GM12875 (cell line): ENCODE results near the gene ADAT1.

ENCODE experiments used
- H3K4me3 ChIP-seq: one replicate; pipeline ENCODE4 v1.5.1; 2011; ENCODE audit warnings: low read depth, low read length, control low read depth
- TF ChIP-seq, protein P1 (sequence below): IDR thresholded peaks from 2 replicates; pipeline ENCODE4 v1.5.1; 2011; ENCODE audit warnings: low read depth, mild to moderate bottlenecking, control low read depth, inconsistent platforms, low read length, moderate library complexity, borderline replicate concordance; ENCODE audit not compliant: insufficient read depth

ADAT1 gene

DNA sequence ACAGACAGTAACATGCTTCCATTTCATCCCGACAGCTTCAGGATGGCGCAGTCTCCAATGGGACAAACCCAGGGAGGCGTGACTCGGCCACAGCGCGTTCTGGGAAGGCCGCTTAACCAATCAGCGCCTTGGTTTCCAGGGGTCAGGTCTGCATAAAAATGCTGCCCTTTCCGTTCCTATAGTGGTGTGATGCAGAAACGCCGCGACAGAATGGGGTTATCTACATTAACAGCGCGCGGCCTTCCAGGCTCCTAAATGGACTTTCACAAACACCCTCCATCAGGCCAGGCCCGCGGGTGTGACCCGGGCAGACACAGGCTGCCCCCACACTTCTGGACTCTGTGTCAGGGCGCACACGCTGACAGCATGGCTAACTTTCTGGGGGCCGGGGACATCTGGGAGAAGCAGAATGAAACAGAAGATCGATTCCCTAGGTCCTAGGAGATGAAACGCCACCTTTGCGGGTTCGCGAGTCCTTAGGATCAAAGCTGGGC, 67.8 kb downstream of the ADAT1 start:
- TF ChIP-seq, protein P1, sequence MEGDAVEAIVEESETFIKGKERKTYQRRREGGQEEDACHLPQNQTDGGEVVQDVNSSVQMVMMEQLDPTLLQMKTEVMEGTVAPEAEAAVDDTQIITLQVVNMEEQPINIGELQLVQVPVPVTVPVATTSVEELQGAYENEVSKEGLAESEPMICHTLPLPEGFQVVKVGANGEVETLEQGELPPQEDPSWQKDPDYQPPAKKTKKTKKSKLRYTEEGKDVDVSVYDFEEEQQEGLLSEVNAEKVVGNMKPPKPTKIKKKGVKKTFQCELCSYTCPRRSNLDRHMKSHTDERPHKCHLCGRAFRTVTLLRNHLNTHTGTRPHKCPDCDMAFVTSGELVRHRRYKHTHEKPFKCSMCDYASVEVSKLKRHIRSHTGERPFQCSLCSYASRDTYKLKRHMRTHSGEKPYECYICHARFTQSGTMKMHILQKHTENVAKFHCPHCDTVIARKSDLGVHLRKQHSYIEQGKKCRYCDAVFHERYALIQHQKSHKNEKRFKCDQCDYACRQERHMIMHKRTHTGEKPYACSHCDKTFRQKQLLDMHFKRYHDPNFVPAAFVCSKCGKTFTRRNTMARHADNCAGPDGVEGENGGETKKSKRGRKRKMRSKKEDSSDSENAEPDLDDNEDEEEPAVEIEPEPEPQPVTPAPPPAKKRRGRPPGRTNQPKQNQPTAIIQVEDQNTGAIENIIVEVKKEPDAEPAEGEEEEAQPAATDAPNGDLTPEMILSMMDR: no peak
- H3K4me3 ChIP-seq: peak overlapping the region; percentile 72

DNA sequence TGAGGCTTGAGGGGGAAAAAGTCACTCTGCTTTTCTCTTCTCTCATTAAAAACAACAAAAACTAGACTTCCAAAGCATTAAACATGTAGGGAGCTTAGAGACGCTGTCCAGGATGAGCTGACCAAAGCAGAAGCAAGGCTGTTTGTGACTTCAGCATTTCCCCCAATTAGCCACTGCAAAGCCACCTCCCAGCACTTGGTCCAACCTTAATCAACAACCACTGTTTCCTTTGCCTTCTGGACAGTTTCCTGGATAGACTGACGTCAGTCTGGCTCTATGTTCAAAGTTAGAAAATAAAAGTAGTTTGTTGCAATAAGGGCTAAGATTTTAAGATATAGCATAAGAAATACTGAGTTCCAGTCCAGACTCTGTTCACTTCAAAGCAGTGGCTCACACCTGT, 70.1 kb downstream of the ADAT1 start:
- TF ChIP-seq, protein P1: no peak

DNA sequence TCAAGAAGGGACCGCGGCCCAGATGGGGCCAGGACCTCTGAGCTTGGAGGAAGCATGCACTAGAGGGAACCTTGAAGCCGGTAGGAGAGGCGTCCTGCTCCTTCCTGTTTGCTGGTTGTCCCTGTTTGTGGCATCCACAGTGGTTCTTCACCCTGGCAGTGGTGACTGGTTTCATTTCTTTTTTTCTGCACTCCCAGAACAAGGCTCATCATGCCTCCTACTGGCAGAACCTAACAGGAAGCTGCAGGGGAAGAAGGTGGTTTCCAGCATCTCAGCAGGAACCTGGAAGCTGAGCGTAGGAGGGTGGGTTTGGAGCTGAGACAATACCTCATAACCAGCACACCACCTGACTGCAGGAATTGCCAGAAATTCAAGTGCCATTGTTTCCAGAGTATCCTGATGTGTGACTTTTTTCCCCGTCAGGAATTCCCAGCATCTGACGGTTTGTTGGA, 72.8 kb downstream of the ADAT1 start:
- no peak overlapping the region for H3K4me3 ChIP-seq
- TF ChIP-seq, protein P1: peak; percentile 73

More for the DNA sequence above, 70.1 kb downstream of the ADAT1 start:
- no peak overlapping the region for H3K4me3 ChIP-seq
